ENCODE results near the gene TFCP2.
A peak's percentile ranks its signal among the peaks of the same experiment; 100 is the strongest.

The TFCP2 gene

DNA sequence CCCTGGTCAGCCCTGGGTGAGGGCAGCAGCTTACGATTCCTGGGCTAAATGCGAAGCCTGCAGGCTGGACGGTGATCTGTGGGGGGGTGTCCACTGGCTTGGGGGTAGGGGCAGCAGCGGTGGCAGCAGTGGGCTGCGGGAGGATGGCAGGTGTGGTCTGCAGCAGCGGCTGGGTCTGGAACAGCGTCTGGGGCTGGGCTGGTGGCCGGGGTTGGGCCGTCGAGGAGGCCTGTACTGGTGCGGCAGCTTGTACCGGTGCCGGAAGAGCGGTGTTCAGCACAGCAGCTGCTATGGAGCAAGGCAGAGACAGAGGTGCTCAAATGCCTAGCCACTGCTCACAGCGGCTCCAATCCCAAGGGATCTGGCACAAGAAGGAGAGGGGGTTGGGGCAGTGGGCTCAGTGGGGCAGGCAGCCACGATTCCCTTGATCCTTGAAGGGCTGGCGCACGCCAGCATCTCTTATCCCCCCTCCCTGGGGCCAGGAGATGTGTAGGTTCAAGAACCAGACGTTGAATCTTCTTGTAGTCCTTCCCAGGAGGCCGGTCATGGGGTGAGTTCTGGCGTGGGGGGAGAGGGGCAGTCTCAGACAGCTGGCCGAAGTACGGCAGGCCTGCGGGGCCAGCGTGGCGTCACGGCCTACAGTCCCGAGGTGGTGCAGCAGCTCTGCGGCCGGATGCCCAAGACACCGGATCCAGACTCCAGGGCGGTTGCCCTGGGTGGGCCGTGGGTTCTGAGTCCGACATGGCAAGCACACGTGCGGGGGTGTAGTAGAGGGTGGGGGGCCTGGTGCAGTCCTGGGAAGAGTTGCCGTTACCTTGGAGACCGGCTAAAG lies 25.0 kb upstream of the TFCP2 start:
- DNase-seq, result no peak

DNA sequence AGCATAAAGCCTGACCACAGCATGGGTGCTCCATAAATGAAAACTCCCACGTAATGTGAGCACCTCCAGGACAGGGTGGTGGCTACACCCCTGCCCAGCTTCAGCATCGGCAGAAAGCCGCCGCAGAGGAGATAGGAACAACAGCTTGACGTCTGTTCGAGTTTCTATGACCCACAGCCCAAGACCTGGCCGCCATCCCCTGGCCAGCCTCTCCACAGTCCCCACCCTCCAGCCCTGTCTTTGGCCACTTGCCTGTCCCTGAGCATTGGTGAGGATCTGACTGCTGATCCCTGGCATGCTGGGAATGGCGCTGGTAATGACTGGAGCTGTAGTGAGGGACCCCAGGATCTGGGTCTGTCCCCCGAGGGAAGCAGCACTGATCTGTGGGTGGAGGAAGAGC lies 23.6 kb upstream of the TFCP2 start:
- DNase-seq, result no peak

DNA sequence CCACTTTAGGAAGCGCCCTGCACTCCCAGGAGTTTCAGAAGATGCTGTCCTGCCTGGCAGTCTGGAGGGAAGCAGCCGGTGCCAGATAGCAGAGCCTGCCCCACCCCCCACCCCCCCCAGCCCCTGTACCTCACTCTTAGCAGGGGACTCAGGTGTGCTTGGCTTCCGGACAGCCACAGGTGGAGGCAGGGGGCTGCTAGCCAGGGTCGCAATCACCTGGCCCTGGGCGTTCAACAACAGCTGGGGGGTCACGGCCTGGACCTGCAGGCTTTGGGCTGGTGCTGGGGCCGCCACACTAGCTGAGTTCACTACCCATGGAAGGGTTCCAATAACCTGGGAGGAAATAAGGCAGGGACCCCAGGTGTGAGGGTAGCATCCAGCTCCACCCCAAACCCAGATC lies 22.9 kb upstream of the TFCP2 start:
- no peak for DNase-seq

DNA sequence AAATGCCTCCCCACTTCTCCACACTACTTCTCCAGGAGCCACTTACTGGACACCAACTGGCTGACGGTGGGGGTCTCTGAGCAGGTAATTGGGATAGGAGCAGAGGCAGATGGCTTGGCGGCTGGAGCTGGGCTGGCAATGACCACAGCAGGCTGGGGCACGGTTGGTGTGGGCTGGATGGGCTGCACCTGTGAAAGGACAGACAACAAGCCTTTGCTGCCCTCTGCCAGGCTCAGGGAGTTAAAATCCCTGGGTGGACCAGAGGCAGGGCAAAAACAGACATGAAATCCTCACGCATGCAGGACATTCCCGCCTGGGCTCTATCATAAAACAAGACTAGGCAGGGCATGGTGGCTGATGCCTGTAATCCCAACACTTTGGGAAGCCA lies 19.3 kb upstream of the TFCP2 start:
- no peak for DNase-seq

DNA sequence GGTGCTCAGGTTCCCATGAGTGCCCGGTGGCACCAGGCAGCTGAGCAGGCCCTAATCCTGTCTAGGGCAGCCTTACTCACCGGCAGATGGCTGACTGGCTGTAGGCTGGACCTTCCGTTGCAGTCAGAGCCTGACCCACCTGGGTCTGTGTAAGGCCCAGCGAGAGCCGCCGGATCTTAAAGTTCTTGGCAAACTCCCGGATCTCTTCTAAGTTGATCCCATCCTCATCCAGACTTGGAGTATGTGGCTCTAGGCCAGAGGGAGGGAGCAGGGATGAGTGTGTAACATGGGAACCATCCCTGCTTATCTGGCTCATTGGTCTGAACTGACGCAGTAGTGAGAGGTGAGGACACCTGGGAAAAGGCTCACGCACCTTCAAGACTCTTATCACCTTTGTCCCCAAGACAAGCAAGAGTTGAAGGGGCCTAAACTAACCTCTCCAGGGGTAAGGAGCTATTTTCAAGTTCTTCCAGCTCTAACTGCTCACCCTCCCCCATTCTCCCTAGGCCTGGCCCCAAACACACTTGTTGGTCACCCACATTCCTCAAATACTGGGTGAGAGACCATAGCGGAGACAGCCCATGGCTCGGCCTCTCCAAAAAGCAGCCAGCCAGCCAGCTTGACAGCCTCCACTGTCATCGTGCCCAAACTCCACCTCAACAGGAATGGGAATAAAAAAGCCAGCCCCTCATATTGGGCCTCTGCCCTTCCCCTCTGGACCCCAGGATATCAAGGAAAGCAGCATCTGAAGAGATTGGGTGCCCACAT lies 18.8 kb upstream of the TFCP2 start:
- DNase-seq, result no peak

DNA sequence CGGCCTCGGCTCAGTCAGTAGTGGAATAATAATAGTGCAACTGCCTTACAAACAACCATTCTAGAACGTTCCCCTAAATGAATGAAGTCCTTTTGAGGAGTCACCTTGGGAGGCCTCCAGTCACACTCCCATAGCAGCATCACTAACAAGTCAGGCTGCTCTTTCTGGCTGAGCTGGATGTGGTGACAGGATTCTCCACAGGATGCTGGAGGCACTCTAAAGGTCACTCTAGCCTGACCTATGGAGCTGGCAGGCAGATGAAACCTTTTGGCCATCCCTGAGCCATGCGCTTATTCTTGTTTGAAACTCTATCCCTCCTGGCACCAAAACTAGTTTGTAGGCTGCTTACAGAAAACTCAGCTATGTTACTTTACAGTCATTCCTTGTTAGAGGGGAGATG lies 17.9 kb upstream of the TFCP2 start:
- no peak for DNase-seq

DNA sequence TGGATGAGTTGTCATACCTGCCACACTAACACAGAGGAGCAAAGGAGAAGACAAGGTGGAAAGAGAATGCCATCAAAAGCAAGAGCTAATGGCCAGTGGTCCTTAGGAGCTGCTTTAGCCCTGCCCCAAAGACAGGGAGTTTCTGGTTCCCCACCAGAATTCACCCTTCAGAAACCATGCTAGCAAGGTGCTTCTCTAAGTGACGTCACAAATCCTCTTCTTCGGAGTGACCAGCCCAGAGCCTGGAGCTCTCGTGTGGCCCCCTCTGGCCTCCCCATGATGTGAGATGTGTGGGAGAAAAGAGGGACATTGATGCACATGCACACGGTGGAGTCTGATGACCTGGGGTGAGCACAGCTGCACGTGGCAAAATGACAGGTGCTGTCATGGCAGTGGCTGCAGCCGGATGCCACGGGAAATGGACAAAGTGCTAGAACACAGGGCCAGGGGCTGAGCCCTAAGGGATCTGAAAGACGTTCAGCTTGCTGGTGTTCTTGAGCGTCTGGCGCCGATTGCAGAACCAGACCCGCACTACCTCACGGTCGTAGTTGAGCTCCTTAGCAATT lies 16.9 kb upstream of the TFCP2 start:
- no peak for DNase-seq

DNA sequence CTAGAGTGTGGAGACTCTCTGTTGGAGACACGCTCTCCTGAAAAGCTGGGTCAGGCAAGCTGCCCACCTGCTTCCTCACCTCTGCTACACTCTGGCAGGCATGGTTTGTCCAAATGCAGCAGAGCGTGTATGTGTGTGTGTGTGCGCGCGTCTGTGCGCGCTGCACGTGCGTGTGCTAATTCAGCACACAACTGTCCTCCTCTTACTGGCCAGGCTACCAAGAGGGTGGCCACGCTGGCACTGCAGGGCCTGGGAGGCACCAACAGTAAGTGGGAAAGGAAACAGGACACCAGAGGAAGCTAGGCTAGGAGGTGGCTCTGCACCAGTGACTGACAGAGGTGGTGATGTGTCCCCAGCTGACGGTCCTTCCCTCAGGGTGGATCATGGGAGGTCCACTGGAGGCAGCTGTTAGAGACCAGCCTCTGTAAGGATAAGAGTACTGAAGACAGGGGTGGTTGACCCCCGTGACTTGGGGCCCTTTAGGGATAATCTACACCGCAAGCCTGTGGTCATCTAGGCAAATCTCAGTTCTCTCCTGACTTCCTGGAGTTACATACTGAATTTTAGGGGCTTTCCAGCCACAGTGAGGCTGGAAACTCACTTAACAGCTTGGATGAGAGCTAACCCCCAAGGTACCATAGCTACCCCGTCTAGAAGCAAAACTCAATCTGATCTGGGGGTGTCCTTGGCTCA lies 15.6 kb upstream of the TFCP2 start:
- no peak for DNase-seq

DNA sequence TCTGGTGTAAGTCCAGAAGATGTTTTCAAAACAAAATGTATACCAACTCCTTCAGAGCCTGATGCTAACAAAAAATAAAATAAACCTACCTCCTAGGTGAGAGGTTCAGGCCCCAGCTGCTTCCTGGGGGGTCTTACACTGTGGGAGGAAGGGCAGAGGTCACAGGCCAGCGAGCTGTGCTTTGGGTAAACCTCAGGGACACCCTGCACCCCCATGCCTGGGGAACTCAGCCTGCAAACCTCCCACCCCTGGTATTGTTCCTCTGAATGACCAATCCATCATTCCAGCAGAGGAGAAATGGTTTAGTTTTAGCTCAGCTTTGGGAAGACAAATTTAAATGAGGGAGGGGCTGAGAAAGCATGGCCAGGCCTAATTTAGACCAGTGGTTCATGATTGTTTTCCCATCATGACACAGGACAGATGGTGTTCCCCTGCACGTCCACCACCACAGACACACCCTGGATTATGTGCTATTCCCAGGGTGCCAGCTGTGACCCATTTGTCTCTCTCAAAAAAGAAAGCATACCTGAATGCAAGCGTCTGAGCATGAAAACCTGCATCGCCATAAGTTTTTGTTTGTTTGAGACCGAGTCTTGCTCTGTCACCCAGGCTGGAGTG lies 14.5 kb upstream of the TFCP2 start:
- no peak for DNase-seq

DNA sequence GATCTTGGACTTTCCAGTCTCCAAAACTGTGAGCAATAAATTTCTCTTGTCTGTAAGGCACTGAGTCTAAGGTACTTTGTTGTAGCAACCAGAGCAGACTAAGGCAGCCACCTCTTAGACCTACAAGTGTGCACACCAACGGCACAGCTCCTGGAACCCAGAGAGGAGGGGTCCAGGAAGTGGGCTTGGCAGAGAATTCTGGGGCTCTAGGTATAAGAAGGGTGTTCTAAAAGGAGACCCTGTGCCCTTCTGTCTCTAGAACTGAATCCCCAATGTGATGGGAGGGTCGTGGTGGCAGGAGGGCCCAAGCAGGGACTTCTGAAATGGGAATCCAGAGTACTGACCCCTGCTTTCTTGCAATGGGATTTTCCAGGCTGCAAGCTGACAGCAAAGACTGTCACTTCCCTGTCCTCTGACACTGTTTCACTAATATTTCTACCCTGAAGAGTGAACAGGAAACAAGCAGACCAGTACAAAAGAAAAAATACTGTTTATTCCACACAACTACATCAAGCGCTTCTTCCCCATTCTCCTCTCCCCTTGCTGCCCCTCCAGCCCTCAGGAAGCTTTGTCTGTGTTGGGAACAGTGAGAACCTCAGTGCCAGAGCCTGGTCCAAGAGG lies 13.6 kb upstream of the TFCP2 start:
- no peak for DNase-seq

DNA sequence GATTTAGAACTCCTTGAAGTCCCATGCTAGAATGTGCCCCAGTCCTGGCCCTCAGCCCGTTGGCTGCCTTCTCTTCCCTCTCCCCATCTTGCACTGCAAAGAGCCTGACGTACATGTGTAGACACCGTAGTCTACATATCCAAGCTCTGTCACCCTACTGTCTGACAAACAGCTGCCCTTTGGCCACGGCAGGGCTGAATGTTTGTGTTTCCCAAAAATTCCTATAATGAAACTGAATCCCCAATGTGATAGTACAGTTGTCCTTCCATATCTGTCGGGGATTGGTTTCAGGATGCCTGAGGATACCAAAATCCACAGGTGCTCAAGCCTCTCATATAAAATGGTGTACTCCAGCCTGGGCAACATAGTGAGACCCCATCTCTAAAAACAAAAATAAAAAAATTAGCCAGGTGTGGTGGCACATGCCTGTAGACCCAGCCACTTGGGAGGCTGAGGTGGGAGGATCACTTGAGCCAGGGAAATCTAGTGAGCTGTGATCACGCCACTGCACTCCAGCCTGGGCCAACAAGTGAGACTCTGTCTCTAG lies 12.3 kb upstream of the TFCP2 start:
- no peak for DNase-seq

DNA sequence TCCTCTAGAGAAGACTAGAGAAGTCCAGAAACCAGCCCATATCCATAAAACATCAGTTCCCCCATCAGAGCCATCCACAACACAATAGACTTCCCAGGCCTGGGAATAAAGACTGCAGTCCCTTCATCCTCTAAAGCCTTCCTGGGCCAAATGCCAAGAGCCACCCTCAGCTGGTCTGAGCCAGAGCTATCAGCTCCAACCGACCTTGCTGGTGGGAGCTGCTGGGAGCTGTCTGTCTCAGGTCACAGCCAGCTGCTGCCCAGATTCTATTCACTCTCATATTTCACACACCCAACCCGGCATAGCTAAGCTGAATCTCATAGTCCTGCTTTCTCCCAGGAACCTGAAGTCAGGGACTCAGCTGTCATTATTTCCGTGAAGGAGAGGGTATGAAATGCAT lies 10.9 kb upstream of the TFCP2 start:
- DNase-seq, result no peak

DNA sequence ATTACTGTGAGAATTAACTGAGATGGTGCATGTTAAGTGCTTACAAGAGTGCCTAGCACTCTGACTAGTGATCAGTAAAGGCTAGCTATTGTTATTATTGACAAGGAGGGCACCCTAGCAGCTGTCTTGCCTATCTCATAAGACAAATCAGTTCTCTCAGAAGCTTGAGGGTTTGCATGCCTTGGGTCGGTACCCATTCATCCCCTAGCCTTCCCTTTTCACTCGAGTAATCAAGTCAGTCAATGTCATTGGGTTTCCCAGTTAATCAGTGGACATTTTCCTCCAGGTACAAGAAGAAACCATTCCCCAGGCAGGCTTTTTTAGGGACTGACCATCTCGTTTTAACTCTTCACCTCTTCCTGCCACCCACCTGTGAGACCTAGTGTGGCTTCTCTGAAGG lies 10.4 kb upstream of the TFCP2 start:
- DNase-seq, result no peak

DNA sequence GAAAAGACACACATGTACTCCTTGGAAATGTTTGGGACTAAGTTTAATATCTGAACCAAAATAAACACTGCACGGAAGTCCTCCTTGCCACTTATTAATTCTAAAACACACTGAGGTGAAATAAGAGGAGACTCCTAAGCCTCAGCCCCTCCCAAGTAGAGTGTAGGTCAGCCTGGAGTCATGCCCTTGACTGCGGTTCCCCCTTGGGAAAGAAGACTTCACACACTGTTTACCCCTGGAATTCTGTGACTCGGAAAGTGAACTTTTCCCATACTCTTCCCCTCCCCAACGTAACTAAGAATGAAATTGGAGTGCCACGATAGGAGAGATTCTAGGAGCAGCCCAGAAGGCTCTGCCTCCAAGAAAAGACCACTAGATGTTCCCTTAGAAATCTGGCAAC lies 8.6 kb upstream of the TFCP2 start:
- no peak for DNase-seq

DNA sequence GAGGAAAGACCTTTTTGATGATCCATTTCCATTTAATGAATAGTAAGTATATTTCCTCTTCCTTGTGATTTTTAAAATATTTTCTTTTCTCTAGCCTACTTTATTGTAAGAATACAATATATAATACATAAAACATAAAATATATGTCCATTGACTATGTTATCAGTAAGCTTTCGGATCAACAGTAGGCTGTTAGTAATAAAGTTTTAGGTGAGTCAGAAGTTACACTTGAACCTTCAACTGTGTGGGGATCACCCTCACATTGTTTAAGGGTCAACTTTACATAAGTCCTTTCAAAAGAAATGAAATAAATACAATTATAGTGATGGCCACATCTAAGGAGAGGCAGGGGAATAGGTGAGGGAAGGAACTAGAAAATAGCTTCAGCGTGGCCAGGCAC lies 5.0 kb upstream of the TFCP2 start:
- DNase-seq, result no peak

DNA sequence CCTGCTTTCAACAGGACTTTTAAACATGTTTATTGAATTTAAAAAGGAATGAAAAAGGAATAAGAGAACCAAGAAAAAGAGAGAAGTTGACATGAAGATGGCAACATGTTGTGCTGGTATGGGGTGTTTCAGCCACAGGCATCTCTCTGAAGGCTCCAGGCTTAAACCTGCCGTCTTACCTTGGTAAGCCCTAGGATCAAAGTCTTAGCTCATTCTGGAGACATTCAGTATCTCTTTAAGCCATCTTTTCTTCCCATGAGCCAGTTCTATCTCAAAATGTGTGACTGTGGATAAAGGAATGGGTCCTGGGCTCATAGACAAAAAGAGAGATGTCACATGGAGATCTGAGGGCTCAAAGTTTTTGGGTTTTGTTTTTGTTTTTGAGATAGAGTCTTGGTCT lies 1.6 kb upstream of the TFCP2 start:
- no peak for DNase-seq

DNA sequence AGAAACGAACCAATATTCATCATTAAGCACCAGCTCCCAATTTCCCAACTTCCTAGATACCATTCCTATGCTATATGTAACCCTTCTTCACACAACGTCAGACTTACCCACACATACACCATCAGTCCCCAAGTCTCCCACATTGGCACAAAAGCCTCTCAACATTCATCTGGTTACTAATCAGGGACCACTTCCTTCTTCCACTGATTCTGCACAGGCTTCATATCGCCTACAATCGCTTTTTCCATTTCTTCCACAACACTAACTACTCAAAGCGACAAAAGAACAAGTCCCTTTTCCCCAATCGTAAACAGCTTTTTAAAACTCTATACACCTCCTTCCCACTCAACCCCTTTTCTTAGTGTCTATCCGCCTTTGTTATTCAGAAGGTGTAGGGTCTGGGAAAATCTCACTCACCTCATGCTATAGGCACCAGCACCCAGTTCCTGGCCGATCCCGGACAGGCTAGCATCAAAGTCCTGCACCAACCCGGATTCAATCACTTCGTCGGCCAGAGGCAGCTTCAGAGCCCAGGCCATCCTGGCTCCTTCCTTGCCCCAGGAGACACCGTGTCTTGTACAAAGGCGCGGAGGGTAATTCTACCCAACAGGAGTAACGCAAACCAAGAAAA lies 936 bp downstream of the TFCP2 start:
- peak; percentile 7 for DNase-seq

DNA sequence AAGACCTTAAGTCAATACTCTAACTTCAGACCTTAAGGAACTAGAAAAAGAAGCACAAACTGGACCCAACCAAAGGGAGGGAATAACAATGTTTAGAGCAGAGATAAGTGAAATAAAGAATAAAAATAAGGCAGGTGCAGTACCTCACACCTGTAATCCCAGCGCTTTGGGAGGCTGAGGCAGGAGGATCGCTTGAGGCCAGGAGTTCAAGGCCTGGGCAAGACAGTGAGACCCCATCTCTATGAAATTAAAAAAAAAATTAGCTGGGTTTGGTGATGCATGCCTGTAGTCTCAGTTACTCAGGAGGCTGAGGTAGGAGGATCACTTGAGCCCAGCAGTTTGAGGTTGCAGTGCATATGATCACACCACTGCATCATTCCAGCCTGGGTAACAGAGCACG lies 9.1 kb downstream of the TFCP2 start:
- no peak for DNase-seq

DNA sequence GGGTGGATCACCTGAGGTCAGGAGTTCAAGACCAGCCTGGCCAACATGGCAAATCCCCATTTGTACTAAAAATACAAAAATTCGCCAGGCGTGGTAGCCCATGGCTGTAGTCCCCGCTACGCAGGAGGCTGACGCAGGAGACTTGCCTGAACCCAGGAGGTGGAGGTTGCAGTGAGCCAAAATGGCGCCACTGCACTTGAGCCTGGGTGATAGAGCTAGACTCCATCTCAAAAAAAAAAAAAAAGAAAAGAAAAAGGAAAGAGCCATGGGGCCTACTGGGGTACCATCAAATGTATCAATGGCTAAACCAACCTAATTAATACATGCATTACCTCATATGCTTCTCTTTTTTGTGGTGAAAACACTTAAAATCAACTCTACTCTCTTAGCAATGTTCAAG lies 10.7 kb downstream of the TFCP2 start:
- DNase-seq, result no peak

DNA sequence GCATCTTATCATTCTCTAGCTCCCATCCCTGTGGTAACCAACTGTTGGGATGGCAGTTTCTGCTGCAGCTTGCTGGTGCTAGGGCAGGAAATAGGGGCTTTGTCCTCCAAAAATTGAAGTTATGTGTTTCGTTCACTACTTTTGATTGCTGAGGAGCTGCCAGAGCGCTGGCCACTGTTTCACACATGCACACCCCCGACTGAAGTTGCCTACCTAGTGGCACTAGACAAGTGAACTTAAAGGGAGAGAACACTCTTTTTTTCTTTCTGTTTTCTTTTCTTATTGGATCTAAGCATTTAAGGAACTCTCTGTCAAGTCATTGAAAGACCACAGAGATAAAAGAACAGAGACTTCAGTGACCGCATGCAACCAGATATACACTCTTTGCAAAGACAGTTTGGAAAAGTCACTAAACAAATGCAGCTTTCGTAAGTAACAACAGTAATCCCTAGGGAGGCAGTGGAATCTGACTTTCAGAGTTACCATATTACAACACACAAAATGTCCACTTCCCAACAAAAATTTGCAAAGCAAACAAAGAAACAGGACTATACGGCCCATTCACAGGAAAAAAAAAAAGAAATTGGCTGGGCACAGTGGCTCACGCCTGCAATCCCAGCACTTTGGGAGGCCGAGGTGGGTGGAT lies 12.0 kb downstream of the TFCP2 start:
- DNase-seq, result no peak

DNA sequence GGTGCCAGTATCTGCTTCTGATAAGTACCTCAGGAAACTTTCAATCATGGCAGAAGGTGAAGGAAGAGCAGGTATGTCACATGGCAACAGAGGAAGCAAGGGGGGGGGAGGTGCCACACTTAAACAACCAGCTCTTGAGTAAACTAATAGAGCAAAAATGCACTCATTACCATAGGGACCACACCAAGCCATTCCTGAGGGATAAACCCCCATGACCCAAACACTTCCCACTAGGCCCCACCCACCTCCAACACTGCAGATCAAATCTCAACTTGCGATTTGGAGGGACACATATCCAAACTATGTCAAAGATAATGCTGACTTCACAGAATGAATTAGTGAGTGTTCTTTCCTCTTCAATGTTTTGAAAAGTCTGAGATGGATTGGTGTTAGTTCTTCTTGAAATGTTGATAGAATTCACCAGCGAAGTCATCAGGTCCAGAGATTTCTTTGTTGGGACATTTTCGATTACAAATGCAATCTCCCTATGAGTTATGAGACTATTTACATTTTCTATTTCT lies 16.6 kb downstream of the TFCP2 start:
- no peak for DNase-seq

Data from CD4-positive, alpha-beta T cell treated with Interleukin-12 subunit alpha and Interleukin-12 subunit beta, for 1 hour (primary cell).